Endothelial cell of umbilical vein (primary cell): ENCODE measurements around the gene PLP2.

ENCODE experiments used
- EZH2 ChIP-seq: IDR thresholded peaks from 2 replicates; pipeline ENCODE4 v1.6.1; 2012; ENCODE audit warnings: borderline replicate concordance, low read depth, mild to moderate bottlenecking, moderate library complexity, low read length, inconsistent platforms; ENCODE audit not compliant: severe bottlenecking
- FOS ChIP-seq: IDR thresholded peaks from 2 replicates; pipeline ENCODE4 v1.6.1; 2011; ENCODE audit warnings: mild to moderate bottlenecking, low read length, moderate library complexity, borderline replicate concordance; ENCODE audit not compliant: insufficient read depth
- JUN ChIP-seq: IDR thresholded peaks from 2 replicates; pipeline ENCODE4 v1.6.1; 2011; ENCODE audit warnings: borderline replicate concordance, low read depth; ENCODE audit not compliant: insufficient read length, insufficient read depth
- MYC ChIP-seq: IDR thresholded peaks from one replicate; pipeline ENCODE4 v1.6.1; 2011; ENCODE audit warnings: mild to moderate bottlenecking, low read depth, low read length
- POLR2A ChIP-seq: IDR thresholded peaks from 2 replicates; pipeline ENCODE4 v1.6.1; 2012; ENCODE audit warnings: low read depth, mild to moderate bottlenecking, control low read depth, low read length
- POLR2AphosphoS5 ChIP-seq: IDR thresholded peaks from 2 replicates; pipeline ENCODE4 v1.6.1; 2012; ENCODE audit warnings: low read depth, mild to moderate bottlenecking, control low read depth, low read length, moderate library complexity; ENCODE audit not compliant: insufficient read depth
- TF ChIP-seq, protein P1 (sequence below), 2 donors: IDR thresholded peaks; 1 replicate in 1 of 2; 2 replicates in 1 of 2; pipeline ENCODE4 v1.5.1; 2011; ENCODE audit warnings: low read length in 2 of 2, mild to moderate bottlenecking in 2 of 2, moderate library complexity in 2 of 2, control low read depth in 1 of 2, inconsistent platforms in 1 of 2, low read depth in 1 of 2; ENCODE audit not compliant: insufficient read depth in 1 of 2; ENCODE audit errors: extremely low read depth in 1 of 2

DNA sequence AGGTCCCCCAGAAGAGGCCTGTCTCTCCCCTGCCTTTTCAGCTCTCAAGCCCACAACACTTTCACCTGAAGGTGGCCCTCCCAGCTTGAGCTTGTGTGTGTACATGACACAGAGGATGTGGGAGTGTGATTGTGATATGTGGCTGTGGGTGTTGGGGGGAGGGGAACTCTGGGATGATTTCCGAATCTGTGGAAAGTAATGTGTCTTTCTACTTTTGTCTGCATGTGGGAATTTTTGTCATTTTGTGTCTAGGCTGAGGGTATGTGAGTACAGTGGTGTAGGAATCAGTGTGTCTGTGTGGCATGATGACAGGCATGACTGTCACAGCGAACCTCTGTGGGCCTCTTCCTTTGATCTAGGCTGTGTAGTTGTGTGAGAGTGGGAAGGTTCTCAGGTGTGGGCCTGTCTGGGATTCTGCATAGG, 21.9 kb downstream of the PLP2 start:
- no peak for TF ChIP-seq POLR2AphosphoS5
- no peak for TF ChIP-seq POLR2A
- no peak for TF ChIP-seq EZH2
- TF ChIP-seq, protein P1, sequence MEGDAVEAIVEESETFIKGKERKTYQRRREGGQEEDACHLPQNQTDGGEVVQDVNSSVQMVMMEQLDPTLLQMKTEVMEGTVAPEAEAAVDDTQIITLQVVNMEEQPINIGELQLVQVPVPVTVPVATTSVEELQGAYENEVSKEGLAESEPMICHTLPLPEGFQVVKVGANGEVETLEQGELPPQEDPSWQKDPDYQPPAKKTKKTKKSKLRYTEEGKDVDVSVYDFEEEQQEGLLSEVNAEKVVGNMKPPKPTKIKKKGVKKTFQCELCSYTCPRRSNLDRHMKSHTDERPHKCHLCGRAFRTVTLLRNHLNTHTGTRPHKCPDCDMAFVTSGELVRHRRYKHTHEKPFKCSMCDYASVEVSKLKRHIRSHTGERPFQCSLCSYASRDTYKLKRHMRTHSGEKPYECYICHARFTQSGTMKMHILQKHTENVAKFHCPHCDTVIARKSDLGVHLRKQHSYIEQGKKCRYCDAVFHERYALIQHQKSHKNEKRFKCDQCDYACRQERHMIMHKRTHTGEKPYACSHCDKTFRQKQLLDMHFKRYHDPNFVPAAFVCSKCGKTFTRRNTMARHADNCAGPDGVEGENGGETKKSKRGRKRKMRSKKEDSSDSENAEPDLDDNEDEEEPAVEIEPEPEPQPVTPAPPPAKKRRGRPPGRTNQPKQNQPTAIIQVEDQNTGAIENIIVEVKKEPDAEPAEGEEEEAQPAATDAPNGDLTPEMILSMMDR (IDR thresholded peaks at IDR 0.05; ENCODE audit: extremely low read depth in 1 of 2, insufficient read depth in 1 of 2, low read depth in 1 of 2, low read length in 2 of 2), result no peak
- TF ChIP-seq MYC, result no peak
- TF ChIP-seq FOS, result no peak
- no peak for TF ChIP-seq JUN
